Measurements from ENCODE around the gene BLM.
"Not testable (repeated sequence)": the region's sequence is repeated elsewhere in the genome, so short reads cannot be mapped to it uniquely, and the experiment has no call there.

The BLM gene

DNA sequence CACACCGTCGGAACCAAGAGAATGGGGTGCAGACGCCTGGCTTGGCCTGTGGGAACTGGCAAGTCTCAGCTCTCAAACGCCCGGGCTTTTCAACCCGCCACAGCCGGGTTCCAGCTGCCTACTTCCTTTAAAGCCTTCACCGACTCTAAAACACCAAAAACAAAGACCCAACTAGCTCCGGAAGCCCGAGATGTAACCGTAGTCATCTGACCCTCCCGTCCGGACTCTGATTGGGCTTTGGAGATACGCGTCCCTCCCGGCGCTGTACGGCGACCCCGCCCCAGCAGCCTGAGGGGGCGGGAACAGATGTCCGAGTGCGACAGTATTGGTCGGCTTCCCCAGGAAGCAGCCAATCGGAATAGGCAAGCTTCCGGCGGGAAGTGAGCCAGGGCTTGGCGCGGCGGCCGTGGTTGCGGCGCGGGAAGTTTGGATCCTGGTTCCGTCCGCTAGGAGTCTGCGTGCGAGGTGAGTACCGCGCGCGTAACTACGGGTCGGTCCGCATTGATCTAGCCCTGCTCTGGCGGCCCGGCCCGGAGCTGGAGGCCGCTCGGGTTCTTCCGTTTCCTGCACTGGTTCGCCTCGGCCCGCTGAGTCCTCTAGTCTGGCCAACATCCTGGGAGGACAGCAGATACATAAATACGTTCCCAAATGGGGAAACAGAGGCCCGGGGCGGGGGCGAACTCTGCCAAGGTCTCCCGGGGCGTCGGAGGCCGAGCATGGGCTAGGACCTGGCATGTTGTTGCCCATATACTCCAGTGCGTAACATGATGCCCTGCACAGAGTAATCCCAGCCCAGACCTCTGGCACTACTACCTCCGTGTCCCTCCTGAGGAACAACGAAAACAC, at the start of gene BLM:
Gene BLM (plus strand): TSS at position 371 of the 846 bp plus-strand sequence. CDS start 30,047 bp downstream, outside the sequence.
- peak; percentile 91 for DNase-seq

DNA sequence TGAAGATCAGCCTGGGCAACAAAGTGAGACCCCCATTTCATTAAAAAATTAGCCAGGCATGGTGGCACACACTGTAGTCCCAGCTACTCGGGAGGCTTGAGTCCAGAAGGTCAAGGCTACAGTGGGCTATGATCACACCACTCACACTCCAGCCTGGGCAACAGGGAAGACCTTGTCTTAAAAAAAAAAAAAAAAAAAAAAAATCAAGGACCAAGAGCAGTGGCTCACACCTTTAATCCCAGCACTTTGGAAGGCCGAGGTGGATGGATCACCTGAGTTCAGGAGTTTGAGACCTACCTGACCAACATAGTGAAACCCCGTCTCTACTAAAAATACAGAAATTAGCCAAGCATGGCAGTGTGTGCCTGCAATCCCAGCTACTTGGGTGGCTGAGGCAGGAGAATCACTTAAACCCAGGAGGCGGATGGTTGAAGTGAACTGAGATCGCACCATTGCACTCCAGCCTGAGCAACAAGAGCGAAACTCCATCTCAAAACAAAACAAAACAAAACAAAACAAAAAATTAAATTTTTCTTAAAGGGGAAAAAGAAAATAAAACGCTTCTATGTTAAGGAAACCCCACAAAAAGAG, 49.3 kb upstream of the BLM start:
- not testable (repeated sequence) for DNase-seq

DNA sequence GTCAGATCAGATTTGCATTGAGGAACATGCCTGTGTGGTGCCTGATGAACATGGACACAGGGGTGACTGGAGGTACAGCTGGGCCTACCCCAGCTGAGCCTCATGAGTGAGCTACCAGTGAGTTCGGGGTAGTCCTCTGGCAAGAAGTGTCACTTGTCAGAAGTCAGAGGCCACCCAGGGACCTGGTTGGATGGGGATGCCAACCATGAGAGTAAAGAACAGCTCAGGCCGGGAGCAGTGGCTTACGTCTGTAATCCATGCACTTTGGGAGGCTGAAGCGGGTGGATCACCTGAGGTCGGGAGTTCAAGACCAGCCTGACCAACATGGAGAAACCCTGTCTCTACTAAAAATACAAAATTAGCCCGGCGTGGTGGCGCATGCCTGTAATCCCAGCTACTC, 46.5 kb upstream of the BLM start:
- DNase-seq = not testable (repeated sequence)

DNA sequence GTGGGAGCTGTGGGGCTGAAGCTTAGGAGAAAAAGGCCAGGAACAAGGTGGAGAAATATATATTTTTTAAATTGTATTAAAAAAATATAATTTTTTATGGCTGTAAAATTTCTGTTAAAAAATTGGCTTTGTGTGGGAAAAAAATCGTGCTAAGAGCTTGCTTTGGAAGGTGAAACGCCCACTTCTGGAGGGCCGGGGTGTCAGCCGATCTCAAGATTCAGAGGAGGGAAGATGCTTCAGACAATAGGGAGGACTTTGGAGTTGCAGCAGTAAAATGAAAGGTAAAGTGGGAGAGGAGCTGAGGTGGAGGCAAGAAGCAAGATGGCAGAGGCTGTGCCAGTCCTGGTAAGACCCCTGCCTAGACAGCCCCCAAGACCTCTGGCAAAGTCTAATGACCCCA, 45.9 kb upstream of the BLM start:
- no peak for DNase-seq

DNA sequence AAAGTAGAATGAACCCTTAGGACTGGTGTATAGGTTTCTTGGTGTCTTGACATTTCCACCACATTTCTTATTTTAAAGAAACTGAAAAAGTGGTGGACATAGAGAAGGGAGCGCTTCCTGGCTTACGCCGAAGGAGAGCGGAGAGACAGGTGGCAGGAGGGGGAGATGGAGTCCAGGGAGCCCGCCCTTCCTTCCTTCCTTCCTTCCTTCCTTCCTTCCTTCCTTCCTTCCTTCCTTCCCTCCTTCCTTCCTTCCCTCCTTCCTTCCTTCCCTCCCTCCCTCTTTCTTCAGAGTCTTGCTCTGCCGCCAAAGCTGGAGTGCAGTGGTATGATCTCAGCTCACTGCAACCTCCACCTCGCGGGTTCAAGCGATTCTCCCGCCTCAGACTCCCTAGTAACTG, 43.8 kb upstream of the BLM start:
- DNase-seq = not testable (repeated sequence)

DNA sequence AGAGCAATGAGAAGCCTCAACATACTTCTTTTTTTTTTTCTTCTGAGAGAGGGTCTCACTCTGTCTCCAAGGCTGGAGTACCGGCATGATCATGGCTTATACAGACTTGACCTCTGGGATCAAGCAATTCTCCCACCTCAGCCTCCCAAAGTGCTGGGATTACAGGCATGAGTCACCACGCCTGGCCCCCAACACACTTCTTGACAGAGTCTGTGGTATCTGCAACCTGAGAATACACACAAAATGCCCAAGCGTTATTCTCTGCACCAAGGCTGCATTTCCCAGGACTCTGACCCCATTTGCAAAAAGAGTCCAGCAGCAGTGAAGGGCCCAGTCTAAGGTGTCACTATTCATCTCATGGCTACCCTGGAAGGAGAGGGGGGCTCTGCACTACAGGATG, 42.7 kb upstream of the BLM start:
- no peak for DNase-seq

DNA sequence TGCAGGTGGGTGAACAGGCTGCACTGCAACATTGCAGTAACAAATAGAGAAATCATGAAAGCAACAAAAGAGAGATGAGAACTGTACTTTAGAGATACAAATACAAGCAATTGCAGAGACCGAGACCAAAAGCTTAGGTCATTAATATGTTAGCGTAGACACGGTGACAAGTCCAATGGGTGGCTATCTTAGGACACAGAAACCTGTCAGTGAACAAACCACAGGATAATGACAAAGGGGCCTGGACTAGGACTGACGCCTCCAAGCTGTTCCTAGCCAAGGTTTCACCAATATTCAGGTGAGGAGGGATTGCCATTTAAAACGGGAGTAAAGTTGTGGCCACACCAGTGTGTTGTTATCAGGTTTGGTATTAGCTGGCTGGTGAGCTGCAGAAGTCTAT, 41.7 kb upstream of the BLM start:
- no peak for DNase-seq

DNA sequence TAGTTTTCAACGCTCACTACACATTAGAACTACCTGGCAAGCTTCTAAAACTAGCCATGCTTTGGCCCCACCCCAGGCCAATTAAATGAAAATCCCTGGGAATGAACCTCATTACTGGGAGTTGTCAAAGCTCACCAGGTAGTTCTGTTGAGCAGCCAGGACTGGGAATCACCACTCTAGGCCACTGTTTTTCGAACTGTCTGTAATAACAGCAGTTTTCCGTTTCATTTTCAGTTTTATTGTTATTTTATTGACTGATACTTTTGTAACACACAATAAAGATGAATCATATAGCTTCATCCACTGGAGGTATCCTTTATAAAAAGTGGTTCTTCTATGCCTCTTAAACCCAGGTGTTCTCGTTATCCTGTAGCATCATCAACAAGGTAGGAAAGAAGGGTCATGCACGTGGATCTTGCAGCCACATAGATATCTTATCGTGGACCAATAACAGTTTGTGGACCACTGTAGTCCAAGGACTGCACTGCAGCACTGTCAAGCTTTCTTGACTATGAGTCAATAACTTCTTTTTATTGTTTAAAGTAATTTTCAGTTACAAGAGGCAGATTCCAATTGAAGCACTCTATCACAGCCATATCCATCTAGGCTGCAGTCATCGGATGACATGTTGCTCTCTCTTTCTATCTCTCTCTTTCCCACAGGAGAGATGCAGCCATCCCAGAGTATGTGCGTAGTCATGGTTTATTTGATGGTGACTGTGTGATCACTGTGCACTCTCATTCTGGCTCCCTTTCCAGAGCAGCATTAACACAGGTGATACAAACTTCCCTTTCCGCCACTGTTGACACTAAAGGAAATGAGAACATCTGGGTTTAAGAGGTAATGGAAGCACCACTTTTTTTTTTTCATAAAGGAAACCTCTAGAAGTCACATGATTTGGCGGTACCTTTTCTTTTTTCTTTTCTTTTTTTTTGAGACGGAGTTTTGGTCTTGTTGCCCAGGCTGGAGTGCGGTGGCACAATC, 39.0 kb upstream of the BLM start:
- no peak for DNase-seq

DNA sequence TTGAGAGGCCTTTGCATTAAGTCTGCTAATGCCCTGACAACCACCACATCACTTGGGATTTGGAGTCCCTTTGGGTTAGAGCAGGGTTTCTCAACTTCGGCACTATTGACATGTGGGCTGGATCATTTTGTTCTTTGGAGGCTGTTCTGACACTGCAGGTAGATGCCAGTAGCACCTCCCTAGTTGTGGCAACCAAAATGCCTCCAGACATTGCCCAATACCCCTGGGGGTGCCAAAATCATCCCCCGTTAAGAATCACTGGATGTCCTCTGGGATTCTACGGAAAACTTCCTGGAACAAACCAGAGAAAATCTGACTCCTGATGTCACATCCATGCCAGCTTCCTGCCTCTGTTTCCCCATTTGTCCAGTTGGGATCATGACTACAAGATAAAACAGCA, 37.2 kb upstream of the BLM start:
- DNase-seq = no peak

DNA sequence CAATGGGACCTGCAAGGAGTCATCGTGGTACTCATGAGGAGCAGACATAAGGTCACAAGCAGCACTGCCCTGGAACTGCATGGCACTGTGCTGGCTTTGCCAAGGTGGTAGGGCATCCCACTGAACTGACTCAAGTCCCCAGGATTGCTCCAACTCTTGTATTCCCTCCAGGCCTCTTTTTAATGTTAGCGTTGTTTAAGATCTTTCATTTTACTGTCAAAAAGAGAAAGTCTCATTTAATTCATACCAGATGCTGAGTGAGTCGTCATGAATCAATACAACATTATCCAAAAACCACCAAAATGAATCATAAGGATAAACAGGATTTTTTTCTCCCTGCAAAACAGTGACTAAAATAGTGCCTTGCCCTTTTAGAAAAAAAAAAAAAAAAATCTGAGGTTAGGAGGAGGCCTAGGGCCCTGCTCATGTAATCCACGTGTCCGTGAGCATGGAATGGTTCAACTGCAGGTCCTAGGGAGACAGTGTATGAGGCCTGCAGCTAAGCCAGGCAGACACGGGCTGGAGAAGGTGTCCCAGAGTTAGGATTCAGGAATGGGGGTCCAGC, 36.7 kb upstream of the BLM start:
- DNase-seq = no peak

DNA sequence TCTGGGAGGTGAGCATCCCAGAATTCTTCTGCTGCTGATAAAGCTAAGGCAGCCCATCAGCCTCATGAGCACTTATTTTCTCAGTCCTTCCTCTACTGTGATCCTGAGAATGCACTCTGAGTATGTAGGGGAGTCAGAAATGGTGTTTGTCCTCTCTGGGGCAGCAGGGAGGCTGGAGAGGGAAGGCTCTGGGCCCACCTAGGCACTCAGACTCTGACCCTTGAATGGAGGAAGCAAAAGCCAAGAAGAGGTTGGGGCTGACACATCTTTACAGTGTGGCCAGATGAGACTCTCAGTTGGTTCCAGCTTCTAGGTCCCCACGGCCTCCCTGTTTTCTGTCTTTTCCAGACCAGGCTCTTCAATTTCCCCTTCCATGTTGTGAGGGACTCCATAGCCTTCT, 36.1 kb upstream of the BLM start:
- no peak for DNase-seq

DNA sequence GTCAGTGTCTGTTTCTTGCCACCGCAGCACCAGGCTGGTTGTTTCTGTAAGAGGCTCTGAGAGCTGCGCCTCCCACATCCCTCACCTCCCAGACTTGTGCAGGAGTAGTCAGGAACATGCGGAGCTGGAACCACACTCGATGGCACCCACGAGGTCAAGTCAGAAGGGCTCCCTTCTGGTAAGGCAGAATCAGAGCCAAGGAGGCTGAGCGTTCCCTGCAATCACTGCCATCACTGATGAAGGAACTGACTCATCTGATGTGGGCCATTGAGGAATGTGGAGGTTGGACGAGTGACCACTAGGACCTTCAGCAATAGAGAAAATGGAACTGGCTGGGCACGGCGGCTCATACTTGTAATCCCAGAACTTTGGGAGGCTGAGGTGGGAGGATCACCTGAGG, 35.7 kb upstream of the BLM start:
- no peak for DNase-seq

DNA sequence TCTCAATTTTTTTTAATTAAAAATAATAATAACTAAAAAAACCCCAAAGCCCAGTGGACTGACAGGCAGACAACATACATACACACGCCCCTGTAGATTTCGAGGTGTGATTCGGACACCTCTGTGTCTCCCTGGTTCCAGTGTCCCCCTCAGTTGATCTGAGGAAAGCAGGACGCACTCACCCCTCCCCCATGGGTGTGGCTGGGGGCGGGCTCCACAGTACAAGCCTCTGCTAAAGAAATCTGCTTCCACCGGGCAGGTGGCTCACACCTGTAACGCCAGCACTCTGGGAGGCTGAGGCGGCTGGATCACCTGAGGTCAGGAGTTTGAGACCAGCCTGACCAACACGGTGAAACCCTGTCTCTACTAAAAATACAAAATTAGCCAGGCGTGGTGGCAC, 33.8 kb upstream of the BLM start:
- no peak for DNase-seq

DNA sequence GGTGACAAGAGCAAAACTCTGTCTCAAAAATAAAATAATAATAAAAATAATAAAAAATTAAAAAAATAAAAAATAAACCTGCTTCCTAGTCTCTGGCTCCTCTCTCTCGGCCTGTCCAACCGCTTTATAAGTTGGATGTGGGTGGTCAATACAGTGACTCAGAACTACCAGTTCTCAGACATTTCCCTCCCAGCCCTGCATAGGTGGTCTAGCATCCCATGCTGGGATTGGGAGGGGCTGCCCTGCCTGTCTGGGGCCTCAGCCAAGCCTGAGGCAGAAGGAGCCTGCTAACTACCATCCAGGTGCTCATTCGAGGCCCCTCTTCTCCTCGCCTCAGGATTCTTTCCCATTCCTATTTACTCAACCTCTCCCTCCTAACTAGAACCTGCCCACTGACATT, 33.3 kb upstream of the BLM start:
- DNase-seq = no peak

DNA sequence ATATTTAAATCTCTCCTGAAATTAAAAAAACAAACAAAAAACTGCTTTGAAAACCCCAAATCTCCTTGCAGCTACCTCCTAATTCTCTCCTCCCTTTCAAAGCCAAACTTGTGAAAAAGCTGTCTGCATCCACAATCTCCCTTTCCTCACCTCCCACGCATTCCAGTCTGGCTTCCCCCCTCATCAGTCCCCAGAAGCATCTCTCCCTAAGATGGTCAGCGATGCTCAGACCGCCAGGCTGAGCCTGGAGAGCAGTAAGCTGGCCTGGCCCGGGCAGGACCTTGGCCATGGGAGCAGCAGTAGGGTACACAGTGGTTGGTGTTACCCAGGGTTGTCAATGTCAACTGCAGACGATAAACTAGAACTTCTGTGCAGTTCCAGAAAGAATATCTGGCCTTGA, 32.9 kb upstream of the BLM start:
- no peak for DNase-seq

DNA sequence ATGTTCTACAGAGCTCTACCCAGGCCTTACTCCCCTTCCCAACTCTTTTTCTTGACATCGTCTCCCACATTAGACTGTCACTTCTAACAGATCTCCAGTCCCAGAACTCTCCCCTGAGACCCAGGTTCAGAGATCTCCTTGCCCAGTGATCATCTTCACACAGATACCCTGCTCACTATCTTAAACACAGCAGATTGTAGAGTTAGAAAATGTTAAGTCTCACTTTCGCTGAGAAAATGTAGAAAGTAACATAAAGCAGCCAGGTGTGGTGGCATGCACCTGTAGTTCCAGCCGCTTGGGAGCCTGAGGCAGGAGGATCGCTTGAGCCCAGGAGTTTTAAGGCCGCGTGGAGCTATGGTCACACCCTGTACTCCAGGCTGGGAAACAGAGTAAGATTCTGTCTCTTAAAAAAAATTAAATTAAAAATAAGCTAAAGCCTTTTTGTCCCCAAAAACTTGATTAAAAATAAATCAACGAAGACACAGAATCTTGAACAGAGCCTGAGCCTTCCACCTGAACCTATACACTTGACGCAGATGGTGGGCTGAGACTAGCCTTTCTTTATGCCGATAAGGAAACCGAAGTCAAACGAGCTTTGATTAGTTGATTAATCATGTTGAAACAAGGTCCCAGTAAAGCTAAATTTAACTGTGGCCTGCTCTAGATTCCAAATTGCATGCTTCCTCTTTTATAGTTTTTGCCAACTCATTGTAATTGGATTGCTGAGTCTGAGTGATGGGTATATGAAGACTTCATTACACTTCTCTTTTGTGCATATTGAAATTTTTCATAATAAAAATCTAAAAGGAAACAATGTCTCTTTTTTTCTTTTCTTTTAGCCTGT, 31.3 kb upstream of the BLM start:
- DNase-seq = no peak

DNA sequence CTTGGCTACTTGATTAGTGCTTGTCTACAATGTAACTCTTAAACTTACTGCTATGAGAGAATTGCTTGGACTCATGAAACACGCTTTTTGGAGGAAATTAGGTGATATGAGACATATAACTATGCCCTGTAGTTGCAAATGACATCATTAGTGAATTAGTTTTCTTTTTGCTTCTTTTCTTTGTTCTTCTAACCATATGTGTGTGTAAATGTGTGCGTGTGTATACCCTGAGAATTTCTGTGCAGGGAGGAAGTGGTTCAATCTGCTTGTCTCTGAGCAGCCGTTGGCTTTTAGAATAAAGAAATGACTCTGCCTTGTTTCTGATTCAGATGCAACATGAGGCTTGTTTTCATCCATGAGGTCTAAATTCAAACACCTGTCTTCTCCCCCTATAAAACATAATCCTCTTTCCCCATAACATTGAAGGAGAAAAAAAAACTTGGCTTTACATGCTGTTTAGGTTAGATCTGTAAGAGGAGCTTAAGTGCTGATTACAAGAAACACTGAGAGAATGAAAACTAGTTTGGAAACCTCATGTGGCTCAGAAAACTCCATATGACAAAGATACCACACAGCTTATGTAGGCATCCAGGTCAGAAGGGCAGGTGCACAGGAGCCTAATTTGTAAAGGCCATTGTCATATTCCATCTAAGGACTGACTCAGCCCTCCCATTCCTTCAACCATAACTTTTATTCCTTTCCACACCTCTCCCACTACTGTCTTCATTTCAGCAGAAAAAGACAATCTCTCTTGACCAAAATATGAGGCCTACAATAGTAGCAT, 30.5 kb upstream of the BLM start:
- DNase-seq = no peak

DNA sequence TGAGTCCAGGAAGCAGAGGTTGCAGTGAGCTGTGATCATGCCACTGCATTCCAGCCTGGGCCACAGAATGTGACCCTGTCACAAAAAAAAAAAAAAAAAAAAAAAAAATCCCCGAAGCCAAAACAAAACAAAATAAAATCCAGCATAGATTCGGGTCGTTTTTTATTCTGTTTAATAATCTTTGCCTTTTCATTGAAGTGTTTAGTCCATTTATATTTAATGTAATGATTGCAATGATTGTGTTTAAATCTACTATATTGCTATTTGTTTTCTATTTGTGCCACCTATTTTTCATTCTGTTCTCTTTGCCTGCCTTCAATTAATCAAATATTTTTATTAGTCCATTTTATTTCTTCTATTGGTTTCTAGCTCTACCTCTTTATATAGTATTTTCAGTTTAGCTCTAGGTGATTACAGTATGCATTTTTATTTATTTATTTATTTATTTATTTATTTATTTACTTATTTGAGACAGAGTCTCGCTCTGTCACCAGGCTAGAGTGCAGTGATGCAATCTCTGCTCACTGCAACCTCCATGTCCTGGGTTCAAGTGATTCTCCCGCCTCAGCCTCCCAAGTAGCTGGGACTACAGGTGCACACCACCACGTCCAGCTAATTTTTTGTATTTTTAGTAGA, 27.7 kb upstream of the BLM start:
- not testable (repeated sequence) for DNase-seq

DNA sequence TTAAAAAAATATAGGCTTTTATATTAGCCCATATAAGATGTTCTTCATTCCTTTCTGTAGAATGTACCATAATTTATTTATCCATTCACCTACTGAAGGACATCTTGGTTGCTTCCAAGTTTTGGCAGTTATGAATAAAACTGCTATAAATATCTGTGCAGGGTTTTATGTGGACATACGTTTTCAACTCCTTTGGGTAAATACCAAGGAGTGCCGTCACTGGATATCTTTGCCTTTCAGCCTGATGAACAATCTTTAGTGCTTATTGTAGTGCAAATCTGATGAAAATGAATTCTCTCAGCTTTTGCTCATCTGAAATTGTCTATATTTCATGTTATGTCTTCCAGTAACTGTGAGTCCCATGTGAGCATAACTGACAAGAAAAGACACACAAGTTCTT, 26.6 kb upstream of the BLM start:
- no peak for DNase-seq

DNA sequence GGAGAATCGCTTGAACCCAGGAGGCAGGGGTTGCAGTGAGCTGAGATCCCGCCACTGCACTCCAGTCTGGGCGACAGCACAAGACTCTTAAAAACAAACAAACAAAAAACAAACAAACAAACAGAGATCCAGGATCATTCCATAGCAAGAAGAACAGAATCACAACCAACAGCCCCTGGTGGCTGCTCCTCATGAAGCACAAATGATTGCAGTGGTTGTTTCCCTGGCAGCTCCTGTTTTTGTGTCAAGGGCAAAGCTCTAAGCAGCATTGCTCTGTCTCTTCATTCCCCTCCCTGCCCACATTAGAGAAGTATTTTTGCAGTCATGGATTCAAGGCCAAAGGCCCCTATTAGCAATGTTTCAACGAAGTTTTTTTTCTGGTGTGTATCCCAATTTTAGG, 25.8 kb upstream of the BLM start:
- no peak for DNase-seq
